Left ventricle myocardium inferior (tissue), 1 donor: ENCODE results near the gene SMYD3. TPM values are rescaled to one million over a fixed set of nuclear protein-coding genes. Genes with fewer than 3 reads are reported as not detected.

ENCODE experiments used
- DNase-seq: peaks from one replicate; pipeline ENCODE4 v3.0.0-alpha.2; 2020
- H3K27ac ChIP-seq: fragments of 200-600 bp; replicated peaks from 2 replicates; pipeline ENCODE4 v1.8.0; 2021
- H3K27me3 ChIP-seq: fragments of 200-600 bp; 2 replicates; pipeline ENCODE4 v1.8.0; 2021; ENCODE audit warnings: low read depth
- H3K36me3 ChIP-seq: fragments of 200-600 bp; 2 replicates; pipeline ENCODE4 v1.8.0; 2021
- H3K4me1 ChIP-seq: fragments of 200-600 bp; 2 replicates; pipeline ENCODE4 v1.8.0; 2021
- H3K4me3 ChIP-seq: fragments of 200-600 bp; 2 replicates; pipeline ENCODE4 v1.8.0; 2021; ENCODE audit warnings: mild to moderate bottlenecking, moderate library complexity
- H3K9me3 ChIP-seq: fragments of 200-600 bp; replicated peaks from 2 replicates; pipeline ENCODE4 v1.8.0; 2021
- intact Hi-C: fragments of 100-400 bp; cut with micrococcal nuclease; formaldehyde crosslinking; loops from one replicate; pipeline ENCODE4 v1.11.0; 2022
- total RNA-seq: library from RNA; stranded (reverse); fragmentation: NEBNext Ultra II Directional; extraction: Animal tissue kit (Norgen Biotek cat#: 25700); gene quantifications from one replicate; pipeline ENCODE4 v1.2.1, GENCODE V29; 2021
- TF ChIP-seq, protein P1 (sequence below): fragments of 200-600 bp; IDR thresholded peaks from 2 replicates; pipeline ENCODE4 v1.8.0; 2021; ENCODE audit warnings: antibody characterized with exemption, mild to moderate bottlenecking, borderline replicate concordance
- donor health status: DM: no; HTN: yes; CAD: no; lungs with severe emphysema.

SMYD3 gene
- total RNA-seq, 1 donor from 2014 or later: 9.9 TPM

DNA sequence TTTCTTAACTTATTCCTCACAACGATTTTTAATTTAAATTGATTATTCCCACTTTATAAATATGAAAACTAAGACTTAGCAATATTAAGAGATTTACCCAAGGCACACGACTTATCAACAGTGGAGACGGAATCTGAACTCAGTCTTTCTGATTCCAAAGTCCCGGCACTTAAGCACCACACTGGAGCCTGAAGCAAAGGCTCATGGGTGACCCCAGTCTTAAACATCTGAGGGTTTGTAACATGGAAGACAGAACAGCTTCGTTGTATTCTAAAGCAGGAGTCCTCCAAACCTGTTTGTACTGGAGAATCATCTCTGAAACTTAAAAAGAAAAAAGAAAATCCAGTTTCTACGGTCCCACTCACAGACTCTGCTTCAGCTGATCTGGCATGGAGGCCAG is 519.5 kb downstream of the SMYD3 start:
- H3K4me1 ChIP-seq: peaks cover 3% of the 10 kb centered on the region
- no peaks in the 10 kb centered on the region for H3K27me3 ChIP-seq
- TF ChIP-seq, protein P1, sequence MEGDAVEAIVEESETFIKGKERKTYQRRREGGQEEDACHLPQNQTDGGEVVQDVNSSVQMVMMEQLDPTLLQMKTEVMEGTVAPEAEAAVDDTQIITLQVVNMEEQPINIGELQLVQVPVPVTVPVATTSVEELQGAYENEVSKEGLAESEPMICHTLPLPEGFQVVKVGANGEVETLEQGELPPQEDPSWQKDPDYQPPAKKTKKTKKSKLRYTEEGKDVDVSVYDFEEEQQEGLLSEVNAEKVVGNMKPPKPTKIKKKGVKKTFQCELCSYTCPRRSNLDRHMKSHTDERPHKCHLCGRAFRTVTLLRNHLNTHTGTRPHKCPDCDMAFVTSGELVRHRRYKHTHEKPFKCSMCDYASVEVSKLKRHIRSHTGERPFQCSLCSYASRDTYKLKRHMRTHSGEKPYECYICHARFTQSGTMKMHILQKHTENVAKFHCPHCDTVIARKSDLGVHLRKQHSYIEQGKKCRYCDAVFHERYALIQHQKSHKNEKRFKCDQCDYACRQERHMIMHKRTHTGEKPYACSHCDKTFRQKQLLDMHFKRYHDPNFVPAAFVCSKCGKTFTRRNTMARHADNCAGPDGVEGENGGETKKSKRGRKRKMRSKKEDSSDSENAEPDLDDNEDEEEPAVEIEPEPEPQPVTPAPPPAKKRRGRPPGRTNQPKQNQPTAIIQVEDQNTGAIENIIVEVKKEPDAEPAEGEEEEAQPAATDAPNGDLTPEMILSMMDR: no peak
- DNase-seq: no peak
- intact Hi-C loops: no loop called here
- H3K36me3 ChIP-seq: no peaks in the 10 kb centered on the region
- H3K9me3 ChIP-seq: no peaks in the 10 kb centered on the region
- no peak overlapping the region for H3K27ac ChIP-seq
- H3K4me3 ChIP-seq: no peak overlapping the region

DNA sequence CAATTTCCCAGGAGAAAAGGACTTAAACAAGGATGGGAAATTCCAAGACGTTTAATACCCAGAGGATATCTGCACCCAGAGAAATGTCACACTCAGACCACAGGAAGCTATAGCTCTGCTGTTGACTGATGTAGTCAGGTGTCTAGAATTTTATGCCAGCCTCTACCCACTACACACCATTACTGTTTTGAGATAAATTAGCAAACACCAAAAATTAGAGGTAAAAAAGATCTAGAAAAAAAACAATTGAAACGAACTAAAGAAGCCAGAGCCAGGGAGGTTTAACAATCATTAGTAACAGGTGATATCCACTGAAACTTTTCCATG is 519.9 kb downstream of the SMYD3 start:
- no peak overlapping the region for H3K4me3 ChIP-seq
- no peaks in the 10 kb centered on the region for H3K27me3 ChIP-seq
- no peaks in the 10 kb centered on the region for H3K36me3 ChIP-seq
- no peaks in the 10 kb centered on the region for H3K9me3 ChIP-seq
- intact Hi-C loops: no loop called here
- no peak overlapping the region for H3K27ac ChIP-seq
- no peak for DNase-seq
- TF ChIP-seq, protein P1: no peak
- peaks cover 3% of the 10 kb centered on the region for H3K4me1 ChIP-seq

DNA sequence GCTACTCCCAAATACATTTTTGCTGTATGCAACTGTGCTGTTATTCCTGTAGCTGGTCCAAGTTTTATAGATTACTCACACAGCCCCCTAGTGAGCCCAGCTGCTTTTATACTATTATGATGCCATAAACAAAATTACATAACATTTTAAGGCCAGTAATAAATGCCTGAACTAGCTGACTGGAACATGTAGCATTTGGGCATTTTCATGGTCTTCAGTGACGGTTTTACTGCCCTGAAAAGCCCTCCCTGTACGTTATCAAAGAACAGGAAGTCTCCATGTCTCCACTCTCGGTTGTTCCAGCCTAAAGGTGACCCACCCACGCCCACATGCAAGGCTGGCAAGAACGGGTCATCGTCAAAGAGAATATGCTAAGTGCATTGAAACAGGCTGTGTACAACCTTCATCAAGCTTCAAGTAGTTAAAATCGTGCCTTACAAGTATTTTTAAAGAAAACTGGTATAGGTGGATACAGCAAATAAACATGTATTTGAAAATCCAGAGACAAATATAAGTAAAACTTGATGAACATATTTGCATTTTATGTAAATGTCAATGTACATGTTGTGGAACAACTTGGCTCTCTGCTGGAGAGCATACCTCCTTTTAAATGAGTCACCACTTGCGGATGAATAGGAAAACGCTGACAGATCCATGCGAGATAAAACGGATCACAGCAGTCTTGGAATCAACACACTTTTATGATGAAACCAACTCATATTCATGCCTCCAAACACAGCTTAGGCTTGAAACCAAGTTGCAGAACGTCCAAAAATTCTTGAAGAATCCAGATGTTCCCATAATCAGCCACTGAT is 520.5 kb downstream of the SMYD3 start:
- intact Hi-C loops: no loop called here
- H3K27me3 ChIP-seq: no peaks in the 10 kb centered on the region
- TF ChIP-seq, protein P1: no peak

DNA sequence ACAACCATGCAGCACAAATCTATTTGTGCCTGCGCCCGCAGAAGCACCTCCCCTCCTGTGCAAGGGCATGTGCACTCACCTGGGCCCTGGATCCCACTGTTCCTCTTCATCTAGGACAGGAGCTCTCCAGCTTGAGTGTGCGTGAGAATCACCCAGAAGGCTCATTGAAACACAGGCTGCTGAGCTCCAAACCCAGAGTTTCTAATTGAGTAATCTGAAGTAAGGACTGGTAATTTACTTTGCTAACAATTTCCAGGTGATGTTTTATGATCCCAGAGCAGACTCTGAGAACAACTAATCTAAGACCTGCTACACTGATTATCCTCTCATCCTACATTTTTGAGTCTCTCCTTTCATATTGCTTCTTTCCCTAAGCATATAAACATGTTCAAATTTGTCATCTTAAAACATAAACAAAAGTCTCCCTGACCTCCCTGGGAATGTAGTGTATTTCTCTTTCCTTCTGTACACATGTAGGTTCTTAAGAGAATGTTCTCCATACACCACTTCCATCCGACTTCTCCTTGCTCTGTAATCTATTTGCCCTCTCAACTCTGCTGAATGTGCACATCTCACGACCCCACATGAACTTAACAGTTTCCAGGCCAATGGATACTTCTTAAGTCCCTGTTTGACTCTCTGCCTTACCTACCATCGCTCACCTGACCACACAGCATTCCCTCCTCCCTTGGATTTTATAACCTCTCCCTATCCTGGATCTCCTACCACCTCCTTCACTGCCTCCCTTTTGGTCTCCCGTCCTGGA is 522.5 kb downstream of the SMYD3 start:
- no peaks in the 10 kb centered on the region for H3K36me3 ChIP-seq
- intact Hi-C loops: no loop called here
- TF ChIP-seq, protein P1: no peak

More for the DNA sequence above, 520.5 kb downstream of the SMYD3 start:
- H3K4me3 ChIP-seq: no peak overlapping the region
- peaks cover 3% of the 10 kb centered on the region for H3K4me1 ChIP-seq
- H3K27ac ChIP-seq: no peak overlapping the region
- H3K36me3 ChIP-seq: no peaks in the 10 kb centered on the region
- no peak for DNase-seq
- no peaks in the 10 kb centered on the region for H3K9me3 ChIP-seq

DNA sequence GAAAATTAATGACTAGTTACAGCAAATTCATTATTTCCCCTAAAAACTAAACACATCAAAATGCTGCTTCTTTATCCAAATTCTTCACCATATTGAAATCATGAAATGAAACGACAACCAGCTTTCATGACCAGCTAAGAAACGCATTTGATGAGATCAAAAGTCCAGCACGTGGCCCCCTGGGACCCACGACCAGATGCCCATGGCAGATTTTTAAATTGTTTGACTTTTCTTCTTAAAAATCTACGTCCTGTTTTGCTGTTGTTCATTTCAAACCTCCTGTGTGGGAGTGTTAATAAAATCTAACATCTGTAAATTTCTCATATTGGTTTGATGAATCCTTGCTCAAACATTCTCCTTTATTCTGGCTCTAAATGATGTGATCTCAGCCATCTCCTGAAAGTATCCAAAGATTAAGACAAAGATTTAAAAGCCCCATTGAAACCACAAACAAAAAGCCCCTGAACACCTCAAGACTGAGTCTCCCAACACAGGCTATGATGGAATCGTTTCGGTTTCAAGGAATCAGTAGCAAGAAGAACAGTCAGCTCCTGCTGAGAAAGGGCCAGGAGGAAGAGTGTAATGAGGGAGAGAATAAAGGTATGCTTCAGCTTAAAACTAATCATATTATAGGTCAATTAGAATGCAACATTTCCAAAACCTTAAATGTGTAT is 523.6 kb downstream of the SMYD3 start:
- H3K4me3 ChIP-seq: no peak overlapping the region
- no peaks in the 10 kb centered on the region for H3K36me3 ChIP-seq
- no peak for DNase-seq
- no peaks in the 10 kb centered on the region for H3K9me3 ChIP-seq
- TF ChIP-seq, protein P1: no peak
- peaks cover 3% of the 10 kb centered on the region for H3K4me1 ChIP-seq
- intact Hi-C loops: no loop called here
- H3K27ac ChIP-seq: no peak overlapping the region
- no peaks in the 10 kb centered on the region for H3K27me3 ChIP-seq

More for the DNA sequence above, 522.5 kb downstream of the SMYD3 start:
- Histone ChIP-seq H3K4me1 (peaks cover 3% of the 10 kb centered on the region), H3K27me3 (no peaks in the 10 kb centered on the region), H3K4me3 (no peak overlapping the region), H3K9me3 (no peaks in the 10 kb centered on the region), H3K27ac (no peak overlapping the region)
- no peak for DNase-seq
